ENCODE measurements around the gene PADI1.

The PADI1 gene

DNA sequence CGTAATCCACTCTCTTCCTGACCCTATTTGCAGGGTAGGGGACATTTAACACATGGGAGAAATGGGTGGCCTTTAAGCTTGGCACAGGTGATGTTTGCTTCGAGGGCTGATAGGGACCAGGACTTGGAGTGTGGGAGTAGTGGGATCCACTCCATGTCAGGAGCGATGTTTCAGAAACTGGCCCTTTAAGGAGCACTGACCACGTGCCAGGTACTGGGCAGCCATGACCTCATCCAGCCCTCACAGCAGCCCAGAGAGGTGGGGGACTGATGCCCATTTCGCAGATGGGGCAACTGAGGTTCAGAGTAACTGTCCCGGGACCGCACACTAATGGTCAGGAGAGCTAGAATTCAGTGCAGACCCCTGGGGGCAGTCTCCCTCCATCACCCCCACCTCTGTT is 55.3 kb downstream of the PADI1 start:
- no peak overlapping the region for H3K4me3 ChIP-seq (ENCODE audit: low read depth, low read length)

DNA sequence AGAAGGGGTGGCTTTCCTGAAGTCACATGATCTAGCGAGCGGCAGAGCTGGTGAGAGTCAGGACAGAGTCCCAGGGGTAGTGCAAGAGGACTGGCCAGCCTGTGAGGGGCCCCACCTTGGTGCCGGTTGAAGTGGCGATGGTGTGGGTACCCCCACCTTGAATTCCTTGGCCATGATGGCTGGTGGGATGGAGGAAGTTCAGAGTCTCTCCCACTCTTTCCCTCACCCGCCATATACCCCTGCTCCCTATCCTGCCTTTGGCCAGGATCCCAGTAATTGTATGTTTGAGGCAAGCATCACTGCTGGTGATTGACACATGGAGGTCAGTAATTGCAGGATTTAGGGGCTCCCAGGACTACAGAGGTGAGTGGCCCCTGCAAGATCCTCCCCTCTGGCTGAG is 55.8 kb downstream of the PADI1 start:
- no peak overlapping the region for H3K4me3 ChIP-seq (ENCODE audit: low read depth, low read length)
- no peak for DNase-seq (ENCODE audit: low read depth)

More for the DNA sequence above, 55.3 kb downstream of the PADI1 start:
- no peak for DNase-seq (ENCODE audit: low read depth)

DNA sequence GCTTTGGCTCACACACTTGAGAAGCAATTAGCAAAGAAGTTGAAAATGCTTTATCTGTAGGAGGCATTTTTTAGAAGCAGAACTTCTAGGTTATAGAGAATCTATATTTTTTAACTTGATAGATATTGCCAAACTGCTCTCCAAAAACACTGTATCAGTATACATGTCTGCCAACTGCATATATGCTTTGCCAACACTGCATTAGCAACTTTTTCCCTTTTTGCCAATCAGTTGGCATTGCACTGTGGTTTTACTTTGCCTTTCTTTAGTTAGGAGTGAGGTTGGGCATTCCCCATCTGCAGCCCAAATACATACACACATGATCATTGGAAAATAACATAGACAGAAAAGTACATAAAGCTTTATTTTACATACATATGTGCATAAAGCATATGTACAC is 59.0 kb downstream of the PADI1 start:
- no peak for DNase-seq (ENCODE audit: low read depth)
- no peak overlapping the region for H3K4me3 ChIP-seq (ENCODE audit: low read depth, low read length)

DNA sequence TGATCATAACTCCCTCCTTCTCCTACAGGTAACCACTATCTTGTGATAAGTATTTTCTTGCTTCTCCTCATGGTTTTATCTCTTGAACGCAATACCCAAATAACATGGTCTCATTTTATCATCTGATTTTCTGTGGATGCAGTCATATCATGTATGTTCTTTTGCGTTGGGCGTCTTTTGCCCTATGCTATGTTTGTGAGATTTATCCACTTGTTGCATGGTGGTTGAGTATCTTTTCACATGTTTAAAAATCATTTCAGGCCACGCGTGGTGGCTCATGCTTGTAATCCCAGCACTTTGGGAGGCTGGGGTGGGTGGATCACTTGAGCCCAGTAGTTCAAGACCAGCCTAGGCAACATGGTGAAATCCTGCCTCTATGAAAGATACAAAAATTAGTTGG is 59.5 kb downstream of the PADI1 start:
- H3K4me3 ChIP-seq (ENCODE audit: low read depth, low read length), result no peak overlapping the region
- DNase-seq (ENCODE audit: low read depth), result no peak

- H3K4me3 ChIP-seq (ENCODE audit: low read depth, low read length), result no peak overlapping the region
- no peak for DNase-seq (ENCODE audit: low read depth)
Measured at GRCh38 chr1:17265162-17265561, 60.2 kb downstream of the PADI1 start.

GRCh38 chr1:17265950-17266349 is 61.0 kb downstream of the PADI1 start:
- no peak for DNase-seq (ENCODE audit: low read depth)

DNA sequence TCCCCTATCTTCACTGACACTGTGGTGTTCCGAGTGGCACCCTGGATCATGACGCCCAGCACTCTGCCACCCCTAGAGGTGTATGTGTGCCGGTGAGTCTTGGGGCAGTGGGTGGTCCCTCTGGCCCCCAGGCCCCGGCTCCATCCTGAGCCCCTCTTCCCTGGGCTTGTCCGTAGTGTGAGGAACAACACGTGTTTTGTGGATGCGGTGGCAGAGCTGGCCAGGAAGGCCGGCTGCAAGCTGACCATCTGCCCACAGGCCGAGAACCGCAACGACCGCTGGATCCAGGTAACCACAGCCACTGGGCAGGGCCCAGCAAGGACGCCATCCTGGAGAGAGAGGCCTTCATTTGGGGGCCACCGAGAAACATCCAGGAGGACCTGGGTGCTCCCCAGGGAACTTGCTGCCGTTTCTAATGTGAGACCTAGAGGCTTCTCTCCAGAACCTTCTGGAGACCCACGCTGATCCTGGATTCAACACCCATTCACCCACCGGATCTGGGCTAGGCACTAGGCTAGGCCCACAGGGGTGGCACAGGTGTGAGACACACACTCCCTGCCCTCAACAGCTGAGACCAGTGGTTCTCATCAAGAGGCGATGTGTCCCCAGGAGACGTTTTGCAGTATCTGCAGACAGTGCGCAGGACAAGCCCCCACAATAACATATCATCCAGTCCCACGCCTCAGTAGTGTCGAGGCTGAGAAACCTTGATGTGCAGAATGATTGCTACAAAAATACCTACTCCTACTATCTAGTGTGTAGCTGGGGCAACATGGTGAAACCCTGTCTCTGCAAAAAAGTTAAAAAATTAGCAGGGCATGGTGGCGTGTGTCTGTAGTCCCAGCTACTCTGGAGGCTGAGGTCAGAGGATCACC is 66.2 kb downstream of the PADI1 start:
- DNase-seq (ENCODE audit: low read depth), result no peak
- no peak overlapping the region for H3K4me3 ChIP-seq (ENCODE audit: low read depth, low read length)

More at GRCh38 chr1:17265950-17266349, 61.0 kb downstream of the PADI1 start:
- no peak overlapping the region for H3K4me3 ChIP-seq (ENCODE audit: low read depth, low read length)

GRCh38 chr1:17272066-17272465 is 67.1 kb downstream of the PADI1 start:
- no peak overlapping the region for H3K4me3 ChIP-seq (ENCODE audit: low read depth, low read length)
- DNase-seq (ENCODE audit: low read depth), result no peak

DNA sequence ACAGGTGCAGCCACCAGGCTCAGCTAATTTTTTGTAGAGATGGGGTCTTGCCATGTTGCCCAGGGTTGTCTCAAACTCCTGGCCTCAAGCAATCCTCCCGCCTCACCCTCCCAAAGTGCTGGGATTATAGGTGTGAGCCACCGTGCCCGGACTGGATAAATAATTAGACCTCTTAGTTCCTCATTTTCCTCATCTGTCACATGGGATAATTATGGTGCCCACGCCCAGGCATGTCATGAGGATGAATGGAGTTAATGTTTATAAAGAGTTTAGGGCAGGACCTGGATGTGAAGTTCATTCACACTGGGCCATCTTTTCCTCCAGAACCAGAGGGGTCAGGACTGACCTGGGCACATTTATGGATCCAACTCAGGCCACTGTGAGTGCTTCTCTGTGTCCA is 67.7 kb downstream of the PADI1 start:
- no peak overlapping the region for H3K4me3 ChIP-seq (ENCODE audit: low read depth, low read length)
- no peak for DNase-seq (ENCODE audit: low read depth)

GRCh38 chr1:17273096-17273495 is 68.2 kb downstream of the PADI1 start:
- no peak overlapping the region for H3K4me3 ChIP-seq (ENCODE audit: low read depth, low read length)

GRCh38 chr1:17274186-17275170 is 69.5 kb downstream of the PADI1 start:
- no peak overlapping the region for H3K4me3 ChIP-seq (ENCODE audit: low read depth, low read length)
- no peak for DNase-seq (ENCODE audit: low read depth)

More at GRCh38 chr1:17273096-17273495, 68.2 kb downstream of the PADI1 start:
- no peak for DNase-seq (ENCODE audit: low read depth)

DNA sequence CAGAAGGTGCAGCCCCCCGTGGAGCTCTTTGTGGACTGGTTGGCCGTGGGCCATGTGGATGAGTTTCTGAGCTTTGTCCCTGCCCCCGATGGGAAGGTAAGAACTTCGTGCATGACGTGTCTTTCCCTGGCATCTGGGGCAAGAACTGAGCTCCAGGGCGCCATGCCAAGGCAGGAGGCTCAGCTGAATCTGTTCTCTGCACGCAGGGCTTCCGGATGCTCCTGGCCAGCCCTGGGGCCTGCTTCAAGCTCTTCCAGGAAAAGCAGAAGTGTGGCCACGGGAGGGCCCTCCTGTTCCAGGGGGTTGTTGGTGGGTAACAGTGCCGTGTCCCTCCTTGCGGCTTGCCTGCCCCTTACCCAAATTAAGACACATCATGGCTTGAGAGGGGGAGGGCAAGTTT is 71.6 kb downstream of the PADI1 start:
- no peak overlapping the region for H3K4me3 ChIP-seq (ENCODE audit: low read depth, low read length)
- DNase-seq (ENCODE audit: low read depth), result no peak

DNA sequence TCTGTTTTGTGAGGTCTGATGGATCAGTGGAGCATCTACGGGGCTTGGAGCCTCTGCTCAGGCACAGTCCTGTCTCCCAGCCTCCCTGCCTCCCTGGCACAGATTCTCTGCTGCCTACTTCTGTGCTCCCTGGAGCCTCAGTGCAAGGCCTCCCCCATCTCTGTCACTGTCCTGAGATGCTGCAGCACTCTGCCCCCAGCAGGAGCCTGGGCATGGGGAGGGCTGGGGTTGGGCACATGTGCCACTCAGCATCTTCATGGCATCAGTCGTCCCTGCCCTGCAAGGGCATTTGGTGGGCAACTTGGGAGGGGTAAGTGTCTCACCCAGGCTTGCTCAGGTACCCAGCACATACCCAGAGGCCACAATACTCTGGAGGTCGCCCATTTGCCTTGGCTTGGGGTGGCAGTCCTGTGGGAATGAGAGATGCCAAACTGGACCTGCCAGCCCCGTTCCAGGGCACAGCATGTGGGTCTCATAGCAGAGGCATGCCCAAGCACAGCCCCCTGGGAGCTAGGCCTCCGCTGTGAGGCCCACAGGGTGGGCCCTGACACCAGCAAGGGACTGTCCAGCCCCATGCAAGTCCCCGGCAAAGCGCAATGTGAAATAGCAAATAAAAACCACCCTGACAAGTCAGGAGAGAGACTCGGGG is 72.7 kb downstream of the PADI1 start:
- DNase-seq (ENCODE audit: low read depth), result no peak
- no peak overlapping the region for H3K4me3 ChIP-seq (ENCODE audit: low read depth, low read length)

- H3K4me3 ChIP-seq (ENCODE audit: low read depth, low read length), result no peak overlapping the region
- DNase-seq (ENCODE audit: low read depth), result no peak
Measured at GRCh38 chr1:17278996-17279830, 74.3 kb downstream of the PADI1 start.

DNA sequence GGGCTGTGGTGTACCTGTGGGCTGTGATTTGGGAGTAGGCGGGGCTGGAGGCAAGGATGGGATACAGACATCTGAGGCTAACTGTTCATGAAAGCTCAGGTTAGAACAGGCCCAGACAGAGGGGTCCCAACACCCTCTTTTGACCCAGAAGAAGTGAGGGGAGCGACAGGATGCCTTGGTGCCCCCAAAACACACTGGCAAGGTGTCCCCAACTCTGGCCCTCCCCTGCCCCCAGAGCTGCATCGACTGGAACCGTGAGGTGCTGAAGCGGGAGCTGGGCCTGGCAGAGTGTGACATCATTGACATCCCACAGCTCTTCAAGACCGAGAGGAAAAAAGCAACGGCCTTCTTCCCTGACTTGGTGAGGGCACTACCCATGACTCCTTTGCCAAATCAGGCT is 75.5 kb downstream of the PADI1 start:
- DNase-seq (ENCODE audit: low read depth), result no peak

GRCh38 chr1:17280894-17281293 is 76.0 kb downstream of the PADI1 start:
- H3K4me3 ChIP-seq (ENCODE audit: low read depth, low read length), result no peak overlapping the region
- DNase-seq (ENCODE audit: low read depth), result no peak

More for the DNA sequence above, 75.5 kb downstream of the PADI1 start:
- no peak overlapping the region for H3K4me3 ChIP-seq (ENCODE audit: low read depth, low read length)

DNA sequence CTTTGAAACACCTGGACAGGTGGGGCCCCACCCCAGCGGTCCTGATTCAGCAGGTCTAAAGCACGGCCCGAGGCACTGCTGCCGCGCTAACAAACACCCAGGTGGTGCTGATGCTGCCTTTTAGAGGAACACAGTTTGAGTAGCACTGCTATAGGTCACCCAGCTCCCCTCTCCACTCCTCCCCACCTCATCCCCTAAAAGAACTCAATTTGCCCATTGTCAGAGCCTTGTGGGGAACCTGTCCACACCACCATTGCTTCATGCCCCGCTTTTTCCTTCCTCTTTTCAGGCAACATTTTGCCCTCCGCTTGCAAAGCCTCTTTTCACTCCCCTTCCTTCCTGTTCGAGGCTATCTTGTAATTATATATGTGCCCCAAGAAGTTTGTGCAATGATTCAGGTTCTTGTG is 76.8 kb downstream of the PADI1 start:
- H3K4me3 ChIP-seq (ENCODE audit: low read depth, low read length), result no peak overlapping the region
- no peak for DNase-seq (ENCODE audit: low read depth)

DNA sequence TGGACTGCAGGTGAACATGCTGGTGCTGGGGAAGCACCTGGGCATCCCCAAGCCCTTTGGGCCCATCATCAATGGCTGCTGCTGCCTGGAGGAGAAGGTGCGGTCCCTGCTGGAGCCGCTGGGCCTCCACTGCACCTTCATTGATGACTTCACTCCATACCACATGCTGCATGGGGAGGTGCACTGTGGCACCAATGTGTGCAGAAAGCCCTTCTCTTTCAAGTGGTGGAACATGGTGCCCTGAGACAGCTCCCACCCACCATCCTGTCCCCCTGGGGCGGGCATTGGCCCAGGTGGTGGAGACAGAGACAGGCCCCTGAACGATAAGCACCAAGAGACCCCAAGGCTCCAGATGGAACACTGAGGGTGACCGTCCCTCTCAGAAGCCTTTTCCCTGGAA is 77.9 kb downstream of the PADI1 start:
- DNase-seq (ENCODE audit: low read depth), result no peak
- H3K4me3 ChIP-seq (ENCODE audit: low read depth, low read length), result no peak overlapping the region

DNA sequence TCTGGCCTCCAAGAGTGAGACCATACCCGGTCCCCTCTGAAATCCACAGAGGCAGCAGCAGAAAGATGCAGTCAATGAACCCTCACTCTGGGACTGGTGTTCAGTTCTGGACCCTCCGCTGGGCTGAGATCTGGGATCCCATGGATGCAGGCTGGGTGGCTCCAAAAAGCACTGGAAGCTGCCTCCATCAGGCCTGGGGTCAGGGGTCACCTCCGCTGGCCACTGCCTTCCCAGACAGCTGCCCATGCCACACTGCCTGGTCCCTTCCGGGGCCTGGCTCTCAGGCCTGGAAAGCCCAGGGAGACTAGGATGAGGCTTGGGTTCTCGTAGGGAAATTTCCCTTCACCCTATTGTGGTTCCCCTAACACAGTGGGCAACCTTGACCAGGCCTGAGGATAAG is 81.7 kb downstream of the PADI1 start:
- H3K4me3 ChIP-seq (ENCODE audit: low read depth, low read length), result no peak overlapping the region
- DNase-seq (ENCODE audit: low read depth), result no peak
